MM.1S (cell line): ENCODE results near the gene DUSP10.

Experiments used
- DNase-seq: peaks from one replicate; pipeline ENCODE4 v3.0.0-alpha.2; 2015
- H2AFZ ChIP-seq: fragments of 300-600 bp; sonication (generic); 2 replicates; pipeline ENCODE4 v1.6.0; 2016; ENCODE audit warnings: antibody characterized with exemption, low read length
- H3F3A ChIP-seq: fragments of 300-600 bp; sonication (generic); 2 replicates; pipeline ENCODE4 v1.6.1; 2016; ENCODE audit warnings: mild to moderate bottlenecking, antibody characterized with exemption, low read length, moderate library complexity, mixed read lengths; ENCODE audit not compliant: insufficient read depth
- H3K27ac ChIP-seq: fragments of 300-600 bp; sonication (generic); 2 replicates; pipeline ENCODE4 v1.5.1; 2016; ENCODE audit warnings: mild to moderate bottlenecking, low read length
- H3K27me3 ChIP-seq: fragments of 300-600 bp; sonication (generic); replicated peaks from 2 replicates; pipeline ENCODE4 v1.6.0; 2016; ENCODE audit warnings: low read length; ENCODE audit not compliant: insufficient read depth
- H3K36me3 ChIP-seq: fragments of 300-600 bp; sonication (generic); replicated peaks from 2 replicates; pipeline ENCODE4 v1.6.1; 2016; ENCODE audit warnings: mild to moderate bottlenecking, low read length, mixed read lengths; ENCODE audit not compliant: insufficient read depth
- H3K4me1 ChIP-seq: fragments of 300-600 bp; sonication (generic); 2 replicates; pipeline ENCODE4 v1.6.1; 2016; ENCODE audit warnings: low read length, mixed read lengths
- H3K4me2 ChIP-seq: fragments of 300-600 bp; sonication (generic); 2 replicates; pipeline ENCODE4 v1.6.0; 2016; ENCODE audit warnings: low read depth, low read length
- H3K4me3 ChIP-seq: fragments of 300-600 bp; sonication (generic); 2 replicates; pipeline ENCODE4 v1.5.1; 2016; ENCODE audit warnings: low read length, mixed read lengths
- H3K79me2 ChIP-seq: fragments of 300-600 bp; sonication (generic); 2 replicates; pipeline ENCODE4 v1.6.1; 2016; ENCODE audit warnings: mixed run types, low read length, mixed read lengths
- H3K9ac ChIP-seq: fragments of 300-600 bp; sonication (generic); 2 replicates; pipeline ENCODE4 v1.6.1; 2016; ENCODE audit warnings: low read length, mixed read lengths
- H3K9me2 ChIP-seq: fragments of 300-600 bp; sonication (generic); replicated peaks from 2 replicates; pipeline ENCODE4 v1.6.1; 2016; ENCODE audit warnings: mild to moderate bottlenecking, low read length, mixed read lengths; ENCODE audit not compliant: insufficient read depth
- H3K9me3 ChIP-seq: fragments of 300-600 bp; sonication (generic); replicated peaks from 2 replicates; pipeline ENCODE4 v1.6.1; 2016; ENCODE audit warnings: mild to moderate bottlenecking, low read length, mixed read lengths; ENCODE audit not compliant: insufficient read depth
- H4K20me1 ChIP-seq: fragments of 300-600 bp; sonication (generic); 2 replicates; pipeline ENCODE4 v1.6.1; 2016; ENCODE audit warnings: mild to moderate bottlenecking, low read length, moderate library complexity, mixed read lengths; ENCODE audit not compliant: insufficient read depth
- CTCF ChIP-seq: fragments of 300-600 bp; sonication (generic); IDR thresholded peaks from 2 replicates; pipeline ENCODE4 v1.5.1; 2016; ENCODE audit warnings: antibody characterized with exemption, low read length, mixed read lengths
- EZH2 ChIP-seq: fragments of 300-600 bp; sonication (generic); optimal IDR thresholded peaks from 2 replicates; pipeline ENCODE3; 2017; ENCODE audit warnings: low read depth, mild to moderate bottlenecking, antibody characterized with exemption, low read length, mixed read lengths
- EZH2phosphoT487 ChIP-seq: fragments of 300-600 bp; sonication (generic); IDR thresholded peaks from 2 replicates; pipeline ENCODE4 v1.6.1; 2018; ENCODE audit warnings: antibody characterized with exemption, low read length

Gene DUSP10

GRCh38 chr1:221773383-221773782 lies 31.5 kb upstream of the DUSP10 start:
- peaks cover 25% of the 10 kb centered on the region for H3F3A ChIP-seq
- H3K36me3 ChIP-seq: no peaks in the 10 kb centered on the region
- no peak overlapping the region for H3K4me2 ChIP-seq
- no peak overlapping the region for H3K9ac ChIP-seq
- H3K79me2 ChIP-seq: no peaks in the 10 kb centered on the region
- no peaks in the 10 kb centered on the region for H4K20me1 ChIP-seq
- H3K9me2 ChIP-seq: no peaks in the 10 kb centered on the region
- no peak overlapping the region for H2AFZ ChIP-seq
- peaks cover 44% of the 10 kb centered on the region for H3K27me3 ChIP-seq
- no peak overlapping the region for H3K27ac ChIP-seq
- no peak for TF ChIP-seq EZH2
- no peak for TF ChIP-seq EZH2phosphoT487
- TF ChIP-seq CTCF: no peak
- peaks cover 25% of the 10 kb centered on the region for H3K4me1 ChIP-seq
- DNase-seq: no peak
- H3K9me3 ChIP-seq: no peaks in the 10 kb centered on the region
- H3K4me3 ChIP-seq: no peak overlapping the region

- TF ChIP-seq EZH2phosphoT487: no peak
- TF ChIP-seq EZH2: no peak
- no peak for TF ChIP-seq CTCF
- H3K9me2 ChIP-seq: no peaks in the 10 kb centered on the region
- no peaks in the 10 kb centered on the region for H4K20me1 ChIP-seq
- H3K4me2 ChIP-seq: no peak overlapping the region
- H3K36me3 ChIP-seq: no peaks in the 10 kb centered on the region
- H3K27ac ChIP-seq: no peak overlapping the region
- no peak overlapping the region for H3K4me3 ChIP-seq
- H2AFZ ChIP-seq: no peak overlapping the region
- peaks cover 44% of the 10 kb centered on the region for H3K27me3 ChIP-seq
- peaks cover 12% of the 10 kb centered on the region for H3F3A ChIP-seq
- no peaks in the 10 kb centered on the region for H3K79me2 ChIP-seq
- H3K4me1 ChIP-seq: peaks cover 12% of the 10 kb centered on the region
- DNase-seq: no peak
- no peak overlapping the region for H3K9ac ChIP-seq
- no peaks in the 10 kb centered on the region for H3K9me3 ChIP-seq
Observed at GRCh38 chr1:221772117-221772516, 30.2 kb upstream of the DUSP10 start.

- Histone ChIP-seq H3K27ac (no peak overlapping the region), H3K9ac (no peak overlapping the region), H3F3A (no peaks in the 10 kb centered on the region), H3K4me3 (no peak overlapping the region), H3K79me2 (no peaks in the 10 kb centered on the region), H3K36me3 (no peaks in the 10 kb centered on the region), H2AFZ (no peak overlapping the region), H3K4me1 (no peaks in the 10 kb centered on the region), H3K9me2 (no peaks in the 10 kb centered on the region), H4K20me1 (no peaks in the 10 kb centered on the region), H3K27me3 (peaks cover 17% of the 10 kb centered on the region), H3K4me2 (no peak overlapping the region), H3K9me3 (no peaks in the 10 kb centered on the region)
- no peak for TF ChIP-seq EZH2
- TF ChIP-seq CTCF: no peak
- TF ChIP-seq EZH2phosphoT487: no peak
- DNase-seq: no peak
Observed at GRCh38 chr1:221768444-221769066, 26.7 kb upstream of the DUSP10 start.
